B cell (primary cell): ENCODE results near the gene ARHGEF6. TPM values are rescaled to one million over a fixed set of nuclear protein-coding genes. Genes with fewer than 3 reads are reported as not detected.

Experiments used
- ATAC-seq: fragments of 200-7000 bp; cut with Tn5 transposase; one replicate; pipeline ENCODE4 v1.10.0; 2021; ENCODE audit warnings: low read depth, mild to moderate bottlenecking, moderate number of reproducible peaks, moderate library complexity
- CTCF ChIA-PET: fragments of 350-600 bp; sonication (Branson Sonifier 250); formaldehyde crosslinking; loops from one replicate; lab custom pipeline; 2021; ENCODE audit warnings: antibody characterized with exemption, inconsistent platforms; lab: Charles Lee
- POLR2A ChIA-PET: fragments of 350-600 bp; sonication (Branson Sonifier 250); formaldehyde crosslinking; loops from one replicate; lab custom pipeline; 2021; ENCODE audit warnings: antibody characterized with exemption; lab: Charles Lee
- DNase-seq: peaks from one replicate; pipeline ENCODE4 v3.0.0; 2013
- H2AFZ ChIP-seq: 2 replicates; pipeline ENCODE4 v1.6.1; 2012; ENCODE audit warnings: mild to moderate bottlenecking, low read depth, low read length; ENCODE audit not compliant: insufficient read depth, poor library complexity, severe bottlenecking
- H3K27ac ChIP-seq, 2 donors: 1 replicate in 1 of 2; 2 replicates in 1 of 2; pipeline ENCODE4 v1.5.1; 2012 to 2013; ENCODE audit warnings: low read length in 2 of 2, mild to moderate bottlenecking in 2 of 2, moderate library complexity in 1 of 2
- H3K27me3 ChIP-seq, 4 experiments: fragments of 200-600 bp in 1 of 4; sonication (generic) in 1 of 4; replicated peaks in 1 of 4; 1 replicate in 2 of 4; 2 replicates in 2 of 4; pipeline versions ENCODE4 v1.6.1 to v1.7.0; 2013 to 2016; ENCODE audit warnings: low read length in 3 of 4, mild to moderate bottlenecking in 2 of 4, mixed read lengths in 1 of 4, moderate library complexity in 1 of 4; ENCODE audit not compliant: insufficient read depth in 4 of 4, control insufficient read depth in 3 of 4; ENCODE audit errors: control extremely low read depth in 1 of 4
- H3K36me3 ChIP-seq, 2 experiments: replicated peaks in 1 of 2; 1 replicate in 1 of 2; 2 replicates in 1 of 2; pipeline versions ENCODE4 v1.6.1 to v1.7.1; 2013; ENCODE audit warnings: low read length in 1 of 2; ENCODE audit not compliant: insufficient read depth in 2 of 2, control insufficient read depth in 1 of 2; ENCODE audit errors: control extremely low read depth in 1 of 2, extremely low read depth in 1 of 2
- H3K4me1 ChIP-seq, 2 donors: fragments of 200-600 bp in 1 of 2; sonication (generic) in 1 of 2; 1 replicate in 1 of 2; 2 replicates in 1 of 2; pipeline versions ENCODE4 v1.5.1 to v1.6.1; 2013 to 2017; ENCODE audit warnings: low read length in 2 of 2; ENCODE audit not compliant: control insufficient read depth in 2 of 2, insufficient read depth in 2 of 2
- H3K4me2 ChIP-seq: replicated peaks from 2 replicates; pipeline ENCODE3; 2012; ENCODE audit warnings: mild to moderate bottlenecking, low read depth, low read length; ENCODE audit not compliant: poor library complexity, severe bottlenecking
- H3K4me3 ChIP-seq, 5 experiments: fragments of 200-600 bp in 1 of 5; sonication (generic) in 1 of 5; 1 replicate in 3 of 5; 2 replicates in 2 of 5; pipeline versions ENCODE4 v1.5.1 to v1.7.0; 2011 to 2016; ENCODE audit warnings: low read length in 4 of 5, mild to moderate bottlenecking in 4 of 5, low read depth in 2 of 5, control low read depth in 1 of 5, moderate library complexity in 1 of 5; ENCODE audit not compliant: insufficient read depth in 1 of 5; ENCODE audit errors: control extremely low read depth in 1 of 5, extremely low read depth in 1 of 5
- H3K79me2 ChIP-seq: fragments of 200-600 bp; sonication (generic); one replicate; pipeline ENCODE4 v1.6.0; 2016; ENCODE audit warnings: low read length; ENCODE audit not compliant: control insufficient read depth, insufficient read depth
- H3K9ac ChIP-seq: fragments of 200-600 bp; sonication (generic); 2 replicates; pipeline ENCODE4 v1.6.1; 2017; ENCODE audit warnings: mild to moderate bottlenecking, low read length, moderate library complexity
- H3K9me3 ChIP-seq, 3 donors: one replicate each; pipeline versions ENCODE4 v1.6.1 to v1.7.1; 2013; ENCODE audit warnings: low read length in 2 of 3; ENCODE audit not compliant: control insufficient read depth in 2 of 3, insufficient read depth in 1 of 3; ENCODE audit errors: control extremely low read depth in 1 of 3
- H4K20me1 ChIP-seq: 2 replicates; pipeline ENCODE4 v1.6.0; 2012; ENCODE audit warnings: mild to moderate bottlenecking, low read length; ENCODE audit not compliant: insufficient read depth, control insufficient read depth, poor library complexity, severe bottlenecking
- H3K27ac Mint-ChIP-seq: one replicate; pipeline ENCODE4 v1.8.0; 2021; ENCODE audit warnings: mixed read lengths
- H3K27me3 Mint-ChIP-seq: one replicate; pipeline ENCODE4 v1.8.0; 2021; ENCODE audit warnings: mixed read lengths
- H3K4me1 Mint-ChIP-seq: one replicate; pipeline ENCODE4 v1.8.0; 2021; ENCODE audit warnings: mixed read lengths
- H3K4me3 Mint-ChIP-seq: one replicate; pipeline ENCODE4 v1.8.0; 2021; ENCODE audit warnings: mixed read lengths
- H3K9me3 Mint-ChIP-seq: one replicate; pipeline ENCODE4 v1.8.0; 2022; ENCODE audit warnings: mixed read lengths; ENCODE audit not compliant: insufficient read depth
- EZH2 ChIP-seq: IDR thresholded peaks from 2 replicates; pipeline ENCODE4 v1.6.1; 2012; ENCODE audit warnings: borderline replicate concordance, low read depth, mild to moderate bottlenecking, moderate library complexity, low read length; ENCODE audit not compliant: insufficient read depth, poor library complexity, severe bottlenecking
- WGBS: methylation state at CpG from one replicate; pipeline ENCODE4 v1.1.5; 2013; ENCODE audit warnings: missing lambda C conversion rate; ENCODE audit not compliant: insufficient coverage; 5-methylcytosine and 5-hydroxymethylcytosine counted together
- intact Hi-C: fragments of 100-400 bp; cut with micrococcal nuclease; formaldehyde crosslinking; loops from one replicate; pipeline ENCODE4 v1.10.0; 2022
- polyA plus RNA-seq: library from polyadenylated mRNA; depleted of rRNA; stranded (reverse); fragments of >200 nt; gene quantifications from 2 replicates; pipeline ENCODE4 v1.2.3, GENCODE V29; 2012
- total RNA-seq, 2 donors: library from RNA; stranded (reverse); fragments of 120-200 nt in 1 of 2; gene quantifications; 1 replicate in 1 of 2; 2 replicates in 1 of 2; pipeline versions ENCODE4 v1.2.3 to v1.2.4, GENCODE V29; 2013 to 2022
- TF ChIP-seq, protein P1 (sequence below): fragments of 200-600 bp; IDR thresholded peaks from one replicate; pipeline ENCODE4 v1.8.0; 2022; ENCODE audit warnings: antibody characterized with exemption, mild to moderate bottlenecking

ARHGEF6 gene
- total and polyA plus RNA-seq, 2 donors (not counting 1 experiment from before 2014, with no cell fraction given) = 29.6 to 43.4 TPM

GRCh38 chrX:136689436-136689835 lies 91.3 kb downstream of the ARHGEF6 start:
- H3K4me1 Mint-ChIP-seq = peaks cover 20% of the 10 kb centered on the region
- no peak overlapping the region for H3K4me3 Mint-ChIP-seq

GRCh38 chrX:136687457-136687856 lies 93.3 kb downstream of the ARHGEF6 start:
- Mint-ChIP-seq H3K9me3 (no peaks in the 10 kb centered on the region), H3K27me3 (no peaks in the 10 kb centered on the region), H3K27ac (no peak overlapping the region), H3K4me3 (no peak overlapping the region), H3K4me1 (peaks cover 17% of the 10 kb centered on the region)
- Histone ChIP-seq H3K9me3 (no peaks in the 10 kb centered on the region), H3K4me1 (peaks cover 15 to 18% of the 10 kb centered on the region in 2 donors), H3K4me2 (no peak overlapping the region), H3K27me3 (no peaks in the 10 kb centered on the region), H3K4me3 (no peak overlapping the region), H3K9ac (no peak overlapping the region), H4K20me1 (no peaks in the 10 kb centered on the region), H2AFZ (no peak overlapping the region), H3K27ac (no peak overlapping the region), H3K79me2 (no peaks in the 10 kb centered on the region), H3K36me3 (peaks cover 2 to 43% of the 10 kb centered on the region in 2 experiments)
- ATAC-seq = no peak
- DNase-seq = no peak
- TF ChIP-seq, protein P1, sequence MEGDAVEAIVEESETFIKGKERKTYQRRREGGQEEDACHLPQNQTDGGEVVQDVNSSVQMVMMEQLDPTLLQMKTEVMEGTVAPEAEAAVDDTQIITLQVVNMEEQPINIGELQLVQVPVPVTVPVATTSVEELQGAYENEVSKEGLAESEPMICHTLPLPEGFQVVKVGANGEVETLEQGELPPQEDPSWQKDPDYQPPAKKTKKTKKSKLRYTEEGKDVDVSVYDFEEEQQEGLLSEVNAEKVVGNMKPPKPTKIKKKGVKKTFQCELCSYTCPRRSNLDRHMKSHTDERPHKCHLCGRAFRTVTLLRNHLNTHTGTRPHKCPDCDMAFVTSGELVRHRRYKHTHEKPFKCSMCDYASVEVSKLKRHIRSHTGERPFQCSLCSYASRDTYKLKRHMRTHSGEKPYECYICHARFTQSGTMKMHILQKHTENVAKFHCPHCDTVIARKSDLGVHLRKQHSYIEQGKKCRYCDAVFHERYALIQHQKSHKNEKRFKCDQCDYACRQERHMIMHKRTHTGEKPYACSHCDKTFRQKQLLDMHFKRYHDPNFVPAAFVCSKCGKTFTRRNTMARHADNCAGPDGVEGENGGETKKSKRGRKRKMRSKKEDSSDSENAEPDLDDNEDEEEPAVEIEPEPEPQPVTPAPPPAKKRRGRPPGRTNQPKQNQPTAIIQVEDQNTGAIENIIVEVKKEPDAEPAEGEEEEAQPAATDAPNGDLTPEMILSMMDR = no peak
- TF ChIP-seq EZH2 = no peak
- no CpG with 5 or more reads among the region's 1 CpG for WGBS
- CTCF ChIA-PET = no interaction called here
- POLR2A ChIA-PET = no interaction called here
- intact Hi-C loops = no loop called here

More at GRCh38 chrX:136689436-136689835, 91.3 kb downstream of the ARHGEF6 start:
- Histone ChIP-seq H3K27me3 (no peaks in the 10 kb centered on the region), H3K4me1 (peaks cover 15 to 21% of the 10 kb centered on the region in 2 donors), H3K27ac (no peak overlapping the region), H3K9ac (no peak overlapping the region), H3K9me3 (no peaks in the 10 kb centered on the region), H3K4me3 (no peak overlapping the region), H3K79me2 (no peaks in the 10 kb centered on the region), H2AFZ (no peak overlapping the region), H3K36me3 (peaks cover 2 to 35% of the 10 kb centered on the region in 2 experiments), H4K20me1 (no peaks in the 10 kb centered on the region), H3K4me2 (no peak overlapping the region)
- POLR2A ChIA-PET = no interaction called here
- no peaks in the 10 kb centered on the region for H3K9me3 Mint-ChIP-seq
- TF ChIP-seq, protein P1 = no peak
- TF ChIP-seq EZH2 = no peak
- no peak for ATAC-seq
- H3K27me3 Mint-ChIP-seq = no peaks in the 10 kb centered on the region
- DNase-seq = no peak
- WGBS = 75% methylated on average over 4 of the region's 6 CpGs
- CTCF ChIA-PET = no interaction called here
- intact Hi-C loops = no loop called here
- no peak overlapping the region for H3K27ac Mint-ChIP-seq
